GM18517 (cell line): ENCODE results near the gene GMDS.

ENCODE experiments used
- ATAC-seq: cut with Tn5 transposase; IDR thresholded peaks from one replicate; pipeline ENCODE4 v1.9.1; 2021; ENCODE audit warnings: mild to moderate bottlenecking, moderate library complexity; ENCODE audit not compliant: unreplicated experiment

The GMDS gene

DNA sequence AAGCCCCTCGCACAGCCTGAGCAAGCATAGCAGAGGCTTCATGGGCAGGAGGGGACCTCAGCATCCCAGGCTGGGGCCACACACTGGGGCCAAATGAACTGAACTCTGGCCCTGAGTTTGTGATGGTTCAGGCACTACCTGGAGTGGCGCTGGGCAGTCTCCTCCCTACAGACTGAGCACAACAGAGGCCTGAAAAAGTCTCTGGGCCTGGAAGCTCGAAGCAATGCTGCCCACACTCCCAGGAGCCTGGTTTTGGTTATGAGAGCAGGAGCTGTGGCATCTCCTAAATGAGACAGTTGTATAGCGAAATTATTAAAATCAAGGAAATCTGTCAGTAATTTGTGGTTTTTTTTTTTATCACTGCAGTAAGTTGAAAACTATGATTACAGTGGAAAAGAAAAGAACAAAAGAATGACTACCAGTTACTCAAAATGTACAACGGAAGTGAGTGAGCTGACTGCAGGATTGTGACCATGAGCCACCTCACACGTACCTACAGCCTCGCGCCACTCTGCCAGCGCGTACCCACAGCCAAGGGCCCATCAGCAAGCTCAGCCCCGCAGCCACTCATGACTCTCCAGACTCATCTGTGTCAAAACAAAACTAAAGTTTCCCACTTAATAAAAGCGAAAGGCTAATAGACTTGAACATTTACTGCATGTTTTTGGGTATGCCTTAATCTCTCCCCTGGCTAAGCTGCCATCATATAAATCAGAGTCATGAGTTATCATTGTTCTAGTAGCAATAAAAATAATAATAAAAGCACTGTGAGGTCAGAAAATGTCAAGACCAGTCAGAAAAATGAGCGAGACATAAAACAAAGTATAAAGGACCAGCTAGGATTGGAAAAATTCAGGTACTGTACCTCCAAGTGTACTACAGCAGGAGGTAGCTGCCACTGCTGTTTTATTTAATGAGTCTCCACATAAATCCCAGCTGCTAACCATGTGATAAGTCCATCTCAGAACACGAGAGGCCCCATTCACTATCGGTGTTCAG lies 458.7 kb downstream of the GMDS start:
- no peak for ATAC-seq

GRCh38 chr6:1784422-1784884 lies 461.0 kb downstream of the GMDS start:
- no peak for ATAC-seq

DNA sequence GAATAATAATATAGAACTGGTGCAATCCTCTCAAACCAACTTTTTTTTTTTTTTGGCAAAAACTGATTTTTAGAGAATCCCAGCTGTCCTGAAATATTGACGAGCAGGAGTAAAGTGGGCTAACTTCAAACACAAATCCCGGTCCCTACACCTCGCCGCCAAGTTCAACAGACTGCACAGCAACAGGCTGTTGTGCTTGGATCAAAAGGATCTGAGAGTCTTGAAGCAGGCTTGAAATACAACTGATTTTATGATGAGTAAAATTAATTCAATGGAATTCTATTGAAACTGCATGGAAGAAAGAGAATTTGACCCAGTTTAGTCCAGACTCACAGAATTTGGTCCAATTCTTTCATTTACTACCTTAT lies 463.6 kb downstream of the GMDS start:
- ATAC-seq, result no peak

- no peak for ATAC-seq
These were observed 464.1 kb downstream of the GMDS start for GRCh38 chr6:1781152-1781816.

- no peak for ATAC-seq
These were observed 465.0 kb downstream of the GMDS start for GRCh38 chr6:1780251-1780867.

DNA sequence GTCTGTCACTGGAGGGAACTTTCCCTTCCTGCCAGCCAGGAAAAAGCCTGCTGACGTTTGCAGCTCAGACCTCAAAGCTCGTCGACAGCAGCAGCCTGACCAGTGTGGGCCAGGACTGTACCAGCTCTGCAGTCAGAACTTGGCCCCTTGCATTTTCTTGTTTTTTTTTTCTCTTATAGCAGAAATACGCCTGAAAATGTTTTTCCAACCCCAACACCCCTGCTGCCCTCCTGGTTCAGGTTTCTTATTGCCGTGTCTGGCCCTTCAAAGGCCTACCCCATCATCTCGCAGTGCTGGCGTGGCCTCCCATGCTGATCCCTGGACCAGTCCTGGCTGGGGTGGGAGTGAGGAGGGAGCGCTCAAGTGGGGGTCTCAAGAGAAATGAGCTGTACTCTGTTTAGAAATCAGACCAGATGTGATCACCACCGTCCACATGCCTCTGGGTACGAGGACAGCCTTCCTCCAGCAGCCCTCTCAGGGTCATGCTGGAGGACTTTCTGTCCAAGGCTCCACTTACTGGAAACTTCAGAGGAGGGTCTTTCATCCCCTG lies 466.6 kb downstream of the GMDS start:
- no peak for ATAC-seq

DNA sequence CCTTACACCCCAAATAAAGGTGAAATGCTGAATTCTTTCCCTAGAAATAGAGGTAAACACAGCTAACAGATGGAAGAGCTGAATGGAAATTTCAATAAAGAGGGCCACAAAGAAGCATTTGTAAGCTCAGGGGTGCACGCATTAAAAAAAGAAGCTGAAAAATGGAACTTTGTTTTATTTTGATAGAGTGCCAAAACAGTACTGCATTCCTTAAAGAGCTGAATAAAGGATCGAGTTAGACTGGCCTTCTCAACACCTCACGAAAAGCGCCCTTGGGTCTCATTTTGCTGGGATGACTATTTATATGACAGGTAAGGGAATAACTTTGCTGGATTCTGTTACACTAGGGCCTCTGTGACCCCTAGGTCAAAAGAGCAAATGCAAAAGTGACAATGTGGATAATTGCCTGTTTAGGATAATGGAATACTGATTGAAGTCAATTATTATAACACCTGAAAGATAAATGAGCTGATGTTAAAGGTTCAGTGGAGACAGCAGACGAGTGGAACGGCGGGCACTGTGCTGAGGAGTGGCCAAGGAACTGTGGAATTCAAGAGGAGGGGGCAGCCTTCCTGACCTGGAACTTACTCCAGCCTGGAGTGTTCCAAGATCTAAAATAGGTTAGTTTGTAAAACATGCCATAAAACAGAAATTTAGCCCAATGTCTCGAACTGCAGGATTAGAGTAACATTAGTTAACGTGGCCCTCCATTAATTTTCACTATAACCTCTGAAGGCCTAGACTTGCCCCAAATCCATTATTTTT lies 467.3 kb downstream of the GMDS start:
- no peak for ATAC-seq

GRCh38 chr6:1775441-1775840 lies 470.0 kb downstream of the GMDS start:
- ATAC-seq, result no peak

- no peak for ATAC-seq
These were observed 471.0 kb downstream of the GMDS start for GRCh38 chr6:1774226-1774915.

GRCh38 chr6:1773700-1774099 lies 471.7 kb downstream of the GMDS start:
- ATAC-seq, result no peak

DNA sequence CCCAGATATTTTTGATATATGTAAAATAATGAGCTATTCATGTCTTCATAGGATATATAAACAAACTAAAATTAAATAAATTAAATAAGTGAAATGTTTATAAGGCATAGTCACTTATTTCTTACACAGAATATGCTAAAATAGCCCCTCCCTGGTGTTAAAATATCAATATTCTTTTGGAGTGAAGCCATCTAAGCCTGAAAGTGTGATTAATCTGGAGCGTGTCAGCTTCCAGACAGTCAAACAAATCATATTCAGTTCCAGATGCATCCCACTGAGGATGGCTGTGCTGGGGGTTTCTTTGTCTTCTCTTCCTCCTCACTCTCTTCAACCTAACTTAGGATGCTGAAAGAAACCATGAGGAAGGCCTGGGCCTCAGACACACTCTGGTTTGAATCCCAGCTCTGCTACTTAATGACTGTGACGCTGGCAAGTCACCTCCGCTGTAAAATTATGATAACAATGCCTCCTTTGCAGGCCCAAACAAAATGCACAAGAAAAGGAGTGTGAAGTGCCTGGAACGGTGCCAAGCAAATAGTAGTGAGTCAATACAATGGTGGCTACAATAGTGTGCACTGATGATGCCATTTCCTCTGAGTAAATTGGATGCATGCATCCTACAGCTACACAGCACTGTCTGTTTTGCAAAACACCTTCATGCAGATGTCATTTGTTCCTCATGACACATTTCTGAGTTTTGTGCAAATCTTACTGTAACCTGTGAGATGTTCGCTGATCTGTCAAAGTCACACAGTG lies 474.3 kb downstream of the GMDS start:
- no peak for ATAC-seq

- ATAC-seq, result no peak
These were observed 475.0 kb downstream of the GMDS start for GRCh38 chr6:1770435-1770843.

GRCh38 chr6:1767481-1768246 lies 477.7 kb downstream of the GMDS start:
- ATAC-seq, result no peak

DNA sequence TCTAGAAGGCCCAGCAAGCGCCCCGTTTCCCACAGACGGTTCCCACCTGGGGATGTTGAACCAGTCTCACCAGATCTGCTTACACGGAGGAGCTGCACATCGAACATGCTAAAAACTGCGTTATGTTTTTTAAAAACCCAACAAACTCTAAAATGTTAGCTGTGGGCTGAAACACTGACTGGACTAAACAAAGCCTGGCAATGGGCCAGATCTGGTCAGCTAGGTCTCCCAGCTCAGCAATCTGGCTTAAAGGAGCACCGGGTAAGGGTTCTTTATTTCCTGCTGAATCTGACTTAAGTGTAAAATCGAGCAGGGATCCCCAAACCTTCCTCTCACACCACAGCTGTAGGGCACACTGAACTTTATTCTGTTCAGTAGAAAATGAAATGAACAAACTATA lies 478.8 kb downstream of the GMDS start:
- ATAC-seq, result no peak

GRCh38 chr6:1765160-1765903 lies 480.1 kb downstream of the GMDS start:
- no peak for ATAC-seq

GRCh38 chr6:1764397-1764987 lies 480.9 kb downstream of the GMDS start:
- ATAC-seq, result no peak

DNA sequence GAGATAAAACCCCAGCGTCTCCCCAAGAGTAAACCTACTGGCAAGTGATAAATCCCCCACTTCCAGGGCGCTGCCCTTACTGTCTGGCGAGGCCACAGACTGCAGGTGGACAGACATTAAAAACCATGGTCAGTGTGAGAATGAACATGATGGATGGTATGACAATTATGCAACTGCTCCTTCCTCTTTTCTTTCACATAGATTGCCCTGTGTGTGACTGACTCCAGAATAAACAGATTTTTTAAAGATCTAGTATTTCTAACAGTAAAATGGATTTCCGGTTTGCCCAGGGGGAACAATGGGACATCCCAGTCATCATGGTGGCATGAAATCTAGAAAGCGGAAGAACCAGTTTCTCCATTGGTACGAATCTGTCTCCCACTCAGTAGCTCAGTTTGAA lies 482.0 kb downstream of the GMDS start:
- no peak for ATAC-seq
